WTC11 (cell line): Measurements from ENCODE around the gene STRN3. TPM values are rescaled to one million over a fixed set of nuclear protein-coding genes. Genes with fewer than 3 reads are reported as not detected.
A peak's percentile ranks its signal among the peaks of the same experiment; 100 is the strongest.

Source experiments
- ATAC-seq: fragments of 200-7000 bp; cut with Tn5 transposase; 2 replicates; pipeline ENCODE4 v1.10.0; 2021; ENCODE audit warnings: mild to moderate bottlenecking, moderate library complexity
- CTCF ChIA-PET: fragments of 300-600 bp; sonication (Branson Sonifier 250); formaldehyde crosslinking; loops from one replicate; lab custom pipeline; 2021; ENCODE audit warnings: antibody characterized with exemption; lab: Charles Lee
- POLR2A ChIA-PET: fragments of 350-600 bp; sonication (Branson Sonifier 250); formaldehyde crosslinking; loops from one replicate; lab custom pipeline; 2021; ENCODE audit warnings: antibody characterized with exemption; lab: Charles Lee
- DNase-seq: peaks from one replicate; pipeline ENCODE4 v3.0.0; 2021; ENCODE audit warnings: low spot score
- H3K27ac Mint-ChIP-seq: 2 replicates; pipeline ENCODE4 v1.8.0; 2021; ENCODE audit warnings: mixed read lengths
- H3K27me3 Mint-ChIP-seq: 2 replicates; pipeline ENCODE4 v1.8.0; 2021; ENCODE audit warnings: low read depth, mild to moderate bottlenecking, moderate library complexity, mixed read lengths
- H3K36me3 Mint-ChIP-seq: 2 replicates; pipeline ENCODE4 v1.8.0; 2021; ENCODE audit warnings: mixed read lengths
- H3K4me1 Mint-ChIP-seq: 2 replicates; pipeline ENCODE4 v1.8.0; 2022; ENCODE audit warnings: mixed read lengths
- H3K4me3 Mint-ChIP-seq: 2 replicates; pipeline ENCODE4 v1.8.0; 2021; ENCODE audit warnings: mild to moderate bottlenecking, moderate library complexity, mixed read lengths
- H3K9me3 Mint-ChIP-seq: 2 replicates; pipeline ENCODE4 v1.8.0; 2021; ENCODE audit warnings: mixed read lengths
- ERG ChIP-seq: fragments of 250-450 bp; sonication (Bioruptor Pico); IDR thresholded peaks from 2 replicates; pipeline ENCODE4 v1.8.0; 2021; ENCODE audit warnings: mild to moderate bottlenecking
- ESRRA ChIP-seq: sonication (generic); formaldehyde crosslinking; IDR thresholded peaks from 2 replicates; pipeline ENCODE4 v1.8.1; 2022; ENCODE audit warnings: mild to moderate bottlenecking, missing genetic modification reagents, borderline replicate concordance
- FOXP1 ChIP-seq: sonication (generic); formaldehyde crosslinking; IDR thresholded peaks from 2 replicates; pipeline ENCODE4 v1.8.0; 2022; ENCODE audit warnings: missing genetic modification reagents, mild to moderate bottlenecking, moderate library complexity, borderline replicate concordance
- GABPB1 ChIP-seq: sonication (generic); formaldehyde crosslinking; IDR thresholded peaks from 2 replicates; pipeline ENCODE4 v1.8.1; 2023; ENCODE audit warnings: mild to moderate bottlenecking, missing genetic modification reagents
- GTF2I ChIP-seq: fragments of 250-450 bp; sonication (Bioruptor Pico); conservative IDR thresholded peaks from 2 replicates; pipeline ENCODE4 v1.4.0; 2021; ENCODE audit warnings: mild to moderate bottlenecking
- PREB ChIP-seq: sonication (generic); formaldehyde crosslinking; IDR thresholded peaks from 2 replicates; pipeline ENCODE4 v1.8.1; 2022; ENCODE audit warnings: mild to moderate bottlenecking, missing genetic modification reagents, moderate library complexity, borderline replicate concordance
- PRRX2 ChIP-seq: fragments of 250-450 bp; sonication (Bioruptor Pico); IDR thresholded peaks from 2 replicates; pipeline ENCODE4 v1.8.0; 2021; ENCODE audit warnings: mild to moderate bottlenecking
- RELA ChIP-seq: sonication (generic); formaldehyde crosslinking; IDR thresholded peaks from 2 replicates; pipeline ENCODE4 v1.8.1; 2022; ENCODE audit warnings: missing genetic modification reagents, mild to moderate bottlenecking, borderline replicate concordance
- SP1 ChIP-seq: sonication (generic); formaldehyde crosslinking; conservative IDR thresholded peaks from 2 replicates; pipeline ENCODE4 v1.8.1; 2022; ENCODE audit warnings: missing genetic modification reagents
- TCF7 ChIP-seq: sonication (generic); formaldehyde crosslinking; IDR thresholded peaks from 2 replicates; pipeline ENCODE4 v1.8.0; 2022; ENCODE audit warnings: mild to moderate bottlenecking, low read depth, missing genetic modification reagents, moderate library complexity
- TP53 ChIP-seq: sonication (generic); formaldehyde crosslinking; IDR thresholded peaks from 2 replicates; pipeline ENCODE4 v1.8.1; 2023; ENCODE audit warnings: mild to moderate bottlenecking, missing genetic modification reagents
- USF1 ChIP-seq: sonication (generic); formaldehyde crosslinking; IDR thresholded peaks from 2 replicates; pipeline ENCODE4 v1.8.0; 2022; ENCODE audit warnings: mild to moderate bottlenecking, missing genetic modification reagents
- USF2 ChIP-seq: sonication (generic); formaldehyde crosslinking; IDR thresholded peaks from 2 replicates; pipeline ENCODE4 v1.8.1; 2023; ENCODE audit warnings: mild to moderate bottlenecking, missing genetic modification reagents, moderate library complexity
- ZBTB21 ChIP-seq: sonication (generic); formaldehyde crosslinking; IDR thresholded peaks from 2 replicates; pipeline ENCODE4 v1.8.1; 2023; ENCODE audit warnings: mild to moderate bottlenecking, missing genetic modification reagents, borderline replicate concordance
- ZNF121 ChIP-seq: sonication (generic); formaldehyde crosslinking; IDR thresholded peaks from 2 replicates; pipeline ENCODE4 v1.8.0; 2023; ENCODE audit warnings: missing genetic modification reagents
- ZNF219 ChIP-seq: sonication (generic); formaldehyde crosslinking; IDR thresholded peaks from 2 replicates; pipeline ENCODE4 v1.8.0; 2023; ENCODE audit warnings: missing genetic modification reagents, mild to moderate bottlenecking, borderline replicate concordance
- ZNF317 ChIP-seq: sonication (generic); formaldehyde crosslinking; IDR thresholded peaks from 2 replicates; pipeline ENCODE4 v1.8.1; 2023; ENCODE audit warnings: low read depth, mild to moderate bottlenecking, moderate library complexity, missing genetic modification reagents, borderline replicate concordance
- ZNF423 ChIP-seq: fragments of 250-450 bp; sonication (Bioruptor Pico); IDR thresholded peaks from 2 replicates; pipeline ENCODE4 v2.1.2; 2022; ENCODE audit warnings: mild to moderate bottlenecking, moderate library complexity
- ZNF671 ChIP-seq: fragments of 250-450 bp; sonication (Bioruptor Pico); IDR thresholded peaks from 2 replicates; pipeline ENCODE4 v1.8.0; 2021; ENCODE audit warnings: mild to moderate bottlenecking
- total RNA-seq: library from RNA; stranded (reverse); gene quantifications from 3 replicates; pipeline ENCODE4 v1.2.3, GENCODE V29; 2021
- TF ChIP-seq, protein P1 (sequence below): fragments of 250-450 bp; sonication (Bioruptor Pico); IDR thresholded peaks from 2 replicates; pipeline ENCODE4 v1.9.0; 2021; ENCODE audit warnings: mild to moderate bottlenecking, borderline replicate concordance
- TF ChIP-seq, protein P2 (sequence below): sonication (generic); formaldehyde crosslinking; IDR thresholded peaks from 2 replicates; pipeline ENCODE4 v1.8.0; 2022; ENCODE audit warnings: mild to moderate bottlenecking, missing genetic modification reagents

Gene STRN3
- total RNA-seq, 1 experiment from 2014 or later: 37.1 TPM

GRCh38 chr14:31026450-31027235 is 464 bp upstream of the STRN3 start:
- ATAC-seq (peak; percentile 95), DNase-seq (peak; percentile 94)
- TF ChIP-seq RELA (no peak), SP1 (CRISPR knock-in tag) (peak; percentile 37; the same call in 1 of the 2 replicates), ZNF671 (CRISPR knock-in tag) (no peak), USF2 (CRISPR knock-in tag) (no peak), TP53 (no peak), PRRX2 (no peak), ZNF219 (CRISPR knock-in tag) (no peak), USF1 (CRISPR knock-in tag) (no peak), GABPB1 (CRISPR knock-in tag) (peak; percentile 68), ESRRA (no peak), ERG (no peak), ZNF423 (CRISPR knock-in tag) (0 out of 2 replicates have a peak, but pooled peaks have one; percentile 11), TCF7 (CRISPR knock-in tag) (no peak), ZBTB21 (CRISPR knock-in tag) (no peak), FOXP1 (CRISPR knock-in tag) (no peak), PREB (no peak), GTF2I (CRISPR knock-in tag) (peak; percentile 59; the same call in 1 of the 2 replicates), ZNF121 (CRISPR knock-in tag) (peak; percentile 97), ZNF317 (CRISPR knock-in tag) (no peak)
- TF ChIP-seq, protein P1, sequence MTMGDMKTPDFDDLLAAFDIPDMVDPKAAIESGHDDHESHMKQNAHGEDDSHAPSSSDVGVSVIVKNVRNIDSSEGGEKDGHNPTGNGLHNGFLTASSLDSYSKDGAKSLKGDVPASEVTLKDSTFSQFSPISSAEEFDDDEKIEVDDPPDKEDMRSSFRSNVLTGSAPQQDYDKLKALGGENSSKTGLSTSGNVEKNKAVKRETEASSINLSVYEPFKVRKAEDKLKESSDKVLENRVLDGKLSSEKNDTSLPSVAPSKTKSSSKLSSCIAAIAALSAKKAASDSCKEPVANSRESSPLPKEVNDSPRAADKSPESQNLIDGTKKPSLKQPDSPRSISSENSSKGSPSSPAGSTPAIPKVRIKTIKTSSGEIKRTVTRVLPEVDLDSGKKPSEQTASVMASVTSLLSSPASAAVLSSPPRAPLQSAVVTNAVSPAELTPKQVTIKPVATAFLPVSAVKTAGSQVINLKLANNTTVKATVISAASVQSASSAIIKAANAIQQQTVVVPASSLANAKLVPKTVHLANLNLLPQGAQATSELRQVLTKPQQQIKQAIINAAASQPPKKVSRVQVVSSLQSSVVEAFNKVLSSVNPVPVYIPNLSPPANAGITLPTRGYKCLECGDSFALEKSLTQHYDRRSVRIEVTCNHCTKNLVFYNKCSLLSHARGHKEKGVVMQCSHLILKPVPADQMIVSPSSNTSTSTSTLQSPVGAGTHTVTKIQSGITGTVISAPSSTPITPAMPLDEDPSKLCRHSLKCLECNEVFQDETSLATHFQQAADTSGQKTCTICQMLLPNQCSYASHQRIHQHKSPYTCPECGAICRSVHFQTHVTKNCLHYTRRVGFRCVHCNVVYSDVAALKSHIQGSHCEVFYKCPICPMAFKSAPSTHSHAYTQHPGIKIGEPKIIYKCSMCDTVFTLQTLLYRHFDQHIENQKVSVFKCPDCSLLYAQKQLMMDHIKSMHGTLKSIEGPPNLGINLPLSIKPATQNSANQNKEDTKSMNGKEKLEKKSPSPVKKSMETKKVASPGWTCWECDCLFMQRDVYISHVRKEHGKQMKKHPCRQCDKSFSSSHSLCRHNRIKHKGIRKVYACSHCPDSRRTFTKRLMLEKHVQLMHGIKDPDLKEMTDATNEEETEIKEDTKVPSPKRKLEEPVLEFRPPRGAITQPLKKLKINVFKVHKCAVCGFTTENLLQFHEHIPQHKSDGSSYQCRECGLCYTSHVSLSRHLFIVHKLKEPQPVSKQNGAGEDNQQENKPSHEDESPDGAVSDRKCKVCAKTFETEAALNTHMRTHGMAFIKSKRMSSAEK (CRISPR knock-in tag): no peak
- TF ChIP-seq, protein P2, sequence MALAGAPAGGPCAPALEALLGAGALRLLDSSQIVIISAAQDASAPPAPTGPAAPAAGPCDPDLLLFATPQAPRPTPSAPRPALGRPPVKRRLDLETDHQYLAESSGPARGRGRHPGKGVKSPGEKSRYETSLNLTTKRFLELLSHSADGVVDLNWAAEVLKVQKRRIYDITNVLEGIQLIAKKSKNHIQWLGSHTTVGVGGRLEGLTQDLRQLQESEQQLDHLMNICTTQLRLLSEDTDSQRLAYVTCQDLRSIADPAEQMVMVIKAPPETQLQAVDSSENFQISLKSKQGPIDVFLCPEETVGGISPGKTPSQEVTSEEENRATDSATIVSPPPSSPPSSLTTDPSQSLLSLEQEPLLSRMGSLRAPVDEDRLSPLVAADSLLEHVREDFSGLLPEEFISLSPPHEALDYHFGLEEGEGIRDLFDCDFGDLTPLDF: no peak

More at GRCh38 chr14:31026450-31027235, 464 bp upstream of the STRN3 start:
- Mint-ChIP-seq H3K4me3 (peak overlapping the region; percentile 89), H3K27ac (peak overlapping the region; percentile 99), H3K27me3 (no peaks in the 10 kb centered on the region), H3K9me3 (no peaks in the 10 kb centered on the region), H3K36me3 (peaks cover 3% of the 10 kb centered on the region), H3K4me1 (peaks cover 39% of the 10 kb centered on the region)
- ChIA-PET POLR2A (interaction anchor here (0.5 to 1.7 kb wide), 19 partner anchors 8 to 1911 kb away, joined by 3 to 12 read pairs (median 4); partner anchors contain the start of gene HECTD1), CTCF (interaction anchor here (0.7 to 1.1 kb wide), 5 partner anchors 28 to 181 kb away, joined by 3 to 7 read pairs (median 4); partner anchors contain the start of gene HECTD1)
